Suppressor macrophage treated with lipopolysaccharide for 4 hours (primary cell): ENCODE results near the gene BACE2.

Experiments used
- DNase-seq: peaks from one replicate; pipeline ENCODE4 v3.0.0-alpha.2; 2020

BACE2 gene

DNA sequence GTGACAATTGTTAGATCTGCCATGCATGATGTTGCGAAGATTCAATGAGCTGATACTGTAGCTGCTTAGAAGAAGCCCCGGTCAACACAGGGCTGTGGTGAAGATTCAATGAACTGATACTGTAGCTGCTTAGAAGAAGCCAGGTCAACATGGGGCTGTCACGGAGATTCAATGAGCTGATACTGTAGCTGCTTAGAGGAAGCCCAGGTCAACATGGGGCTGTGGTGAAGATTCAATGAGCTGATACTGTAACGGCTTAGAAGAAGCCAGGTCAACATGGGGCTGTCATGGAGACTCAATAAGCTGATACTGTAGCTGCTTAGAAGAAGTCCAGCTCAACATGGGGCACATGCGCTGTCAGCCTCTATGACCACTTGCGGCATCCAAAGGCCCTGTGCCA lies 18.8 kb upstream of the BACE2 start:
- DNase-seq, result no peak

DNA sequence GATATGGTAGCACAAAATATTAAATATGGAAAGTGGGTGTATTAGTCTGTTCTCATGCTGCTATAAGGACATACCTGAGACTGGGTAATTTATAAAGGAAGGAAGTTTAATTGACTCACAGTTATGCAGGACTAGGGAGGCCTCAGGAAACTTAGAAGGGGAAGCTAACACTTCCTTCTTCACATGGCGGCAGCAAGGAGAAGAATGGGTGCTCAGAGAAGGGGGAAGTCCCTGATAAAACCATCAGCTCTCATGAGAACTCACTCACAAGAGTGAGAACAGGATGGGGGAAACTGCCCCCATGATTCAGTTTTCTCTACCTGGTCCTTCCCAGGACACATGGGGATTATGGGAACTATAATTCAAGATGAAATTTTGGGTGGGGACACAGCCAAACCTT lies 15.8 kb upstream of the BACE2 start:
- no peak for DNase-seq

DNA sequence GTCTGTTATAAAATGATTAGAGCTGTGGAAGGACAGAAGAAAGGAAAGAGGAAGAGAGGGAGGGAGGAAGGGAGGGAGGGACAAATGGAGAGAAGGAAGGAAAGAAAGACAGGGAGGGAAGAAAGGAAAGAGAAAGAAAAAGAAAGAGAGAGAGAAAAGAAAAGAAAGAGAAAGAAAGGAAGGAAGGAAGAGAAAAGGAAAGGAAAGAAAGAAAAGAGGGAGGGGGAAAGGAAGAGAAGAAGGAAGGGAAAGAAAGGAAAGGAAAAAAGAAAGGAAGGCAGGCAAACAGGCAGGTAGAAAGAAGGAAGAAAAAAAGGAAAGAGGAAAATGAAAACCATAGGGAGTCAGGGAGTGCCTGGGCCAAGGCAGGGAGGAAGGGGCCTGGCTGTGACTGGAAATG lies 14.5 kb upstream of the BACE2 start:
- DNase-seq, result no peak

DNA sequence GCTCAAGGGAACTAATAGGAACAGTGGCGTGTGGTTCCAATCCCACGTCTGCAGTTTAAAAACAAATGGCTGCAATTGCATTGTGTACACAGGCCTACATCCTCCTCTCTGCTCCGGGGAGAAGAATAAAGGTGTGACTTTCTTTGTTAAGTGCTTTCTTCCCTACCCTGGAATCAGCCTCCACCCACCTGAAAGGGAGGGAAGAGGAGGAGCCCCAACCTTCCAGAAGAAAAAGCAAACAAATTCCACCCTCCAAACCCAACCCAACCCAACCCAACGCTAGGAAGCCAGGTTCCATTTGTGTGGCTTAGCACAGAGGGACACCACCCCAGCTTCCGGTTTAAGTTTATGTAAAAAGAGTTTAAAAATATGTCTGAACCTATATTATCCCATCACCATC lies 11.8 kb upstream of the BACE2 start:
- no peak for DNase-seq

DNA sequence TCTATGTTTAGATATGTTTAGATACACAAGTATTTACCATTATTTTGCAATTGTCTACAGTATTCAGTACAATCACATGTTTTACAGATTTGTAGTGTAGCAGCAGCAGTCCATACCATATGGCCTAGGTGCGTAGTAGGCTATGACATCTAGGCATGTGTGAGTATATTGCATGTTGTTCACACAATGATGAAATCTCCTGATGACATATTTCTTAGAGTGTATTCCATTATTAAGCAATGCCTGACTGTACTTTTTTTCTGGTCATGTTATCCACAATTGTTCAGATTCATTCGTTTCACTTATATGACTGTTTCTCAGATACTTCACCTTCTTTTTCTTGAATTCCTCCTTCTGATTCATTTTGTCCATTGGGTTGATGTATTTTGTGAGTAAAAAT lies 9.9 kb upstream of the BACE2 start:
- DNase-seq, result peak; percentile 22

DNA sequence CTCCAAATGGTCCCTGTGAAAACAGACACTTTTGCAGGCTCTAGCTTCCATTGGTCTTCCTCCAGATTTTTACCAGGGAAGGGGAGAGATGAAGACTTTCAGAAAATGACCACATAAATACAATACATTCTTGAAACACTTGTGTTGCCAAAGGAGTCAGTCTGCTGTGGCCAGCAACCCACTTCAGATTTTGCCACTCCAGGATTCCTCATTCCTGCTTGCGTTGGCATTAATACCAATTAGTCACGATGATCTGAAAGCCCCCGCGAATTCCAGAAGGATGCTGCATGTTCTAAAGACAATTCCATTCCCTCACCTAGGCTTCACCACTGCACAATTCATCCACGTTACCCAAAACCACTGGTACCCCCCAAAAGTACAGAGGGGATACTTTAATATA lies 7.9 kb upstream of the BACE2 start:
- DNase-seq, result no peak

DNA sequence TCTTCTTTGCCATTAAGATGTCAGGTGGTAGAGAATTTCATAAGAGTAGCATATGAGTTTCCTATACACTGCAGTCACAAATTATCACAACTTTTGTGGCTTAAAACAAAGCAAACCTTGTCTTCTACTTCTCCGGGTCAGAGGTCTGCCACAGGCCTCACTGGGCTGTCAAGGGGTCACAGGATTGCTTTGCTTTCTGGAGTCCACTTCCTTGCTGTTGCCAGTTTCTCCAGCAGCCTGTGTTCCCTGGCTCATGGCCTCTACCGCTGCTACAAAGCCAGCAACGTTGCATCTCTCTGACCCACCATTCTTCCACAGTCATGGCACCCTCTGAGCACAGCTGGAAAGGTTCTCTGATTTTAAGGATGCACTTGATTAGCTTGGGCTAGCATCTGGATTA lies 6.5 kb upstream of the BACE2 start:
- no peak for DNase-seq

DNA sequence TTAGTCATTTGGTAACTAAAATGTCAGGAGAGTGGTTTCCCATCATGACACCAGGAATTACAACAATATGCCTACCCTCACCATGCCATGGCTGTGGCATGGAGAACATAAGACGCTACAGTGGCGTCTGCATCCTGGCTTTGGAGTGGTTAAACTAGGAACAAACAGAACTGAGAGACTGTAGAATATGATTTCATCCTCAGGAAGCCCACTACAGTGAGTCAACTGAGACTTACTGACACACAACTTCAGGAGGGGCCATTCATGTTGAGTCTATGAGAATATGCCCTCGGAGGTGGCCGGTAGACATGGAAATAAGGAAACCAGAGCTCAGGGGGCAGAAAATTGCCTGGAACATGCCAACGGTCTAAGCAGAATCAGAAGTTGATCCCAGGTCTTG lies 5.9 kb upstream of the BACE2 start:
- DNase-seq, result no peak

DNA sequence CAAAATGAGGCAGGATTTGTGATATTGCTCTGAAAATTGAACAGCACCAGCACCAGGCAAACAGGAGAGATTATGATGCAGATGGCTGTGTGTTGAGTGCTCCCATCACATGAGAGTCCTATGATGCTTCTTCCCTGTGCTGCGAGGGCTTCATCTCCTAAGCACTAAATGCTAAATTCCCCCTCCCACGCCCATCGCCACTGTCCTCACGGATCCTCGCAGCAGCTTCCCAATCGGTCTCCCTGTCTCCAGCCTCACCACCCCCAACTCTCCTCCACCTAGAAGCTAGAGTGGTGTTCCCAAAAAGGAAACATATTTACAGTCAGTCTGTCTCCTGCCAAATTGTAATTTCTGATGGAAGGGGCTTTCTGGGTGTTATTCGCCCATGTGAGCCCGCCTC lies 4.9 kb upstream of the BACE2 start:
- DNase-seq, result no peak

DNA sequence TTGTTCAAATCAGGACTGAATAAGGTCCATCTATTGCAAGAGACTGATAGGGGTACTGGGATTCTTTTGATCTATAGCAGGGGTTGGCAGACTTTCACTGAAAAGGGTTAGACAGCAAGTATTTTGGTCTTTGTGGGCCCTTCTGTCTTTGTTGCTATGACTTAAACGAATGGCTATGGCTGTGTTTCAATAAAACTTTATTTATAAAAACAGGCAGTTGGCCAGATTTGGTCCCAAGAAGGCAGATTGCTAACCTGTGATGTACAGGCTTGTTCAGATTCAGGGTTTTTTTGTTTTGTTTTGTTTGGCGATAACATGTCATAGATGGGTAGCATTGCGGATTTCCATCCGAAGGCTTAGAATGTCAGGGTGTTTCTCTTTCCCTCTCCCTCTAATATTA lies 3.9 kb upstream of the BACE2 start:
- DNase-seq, result no peak

DNA sequence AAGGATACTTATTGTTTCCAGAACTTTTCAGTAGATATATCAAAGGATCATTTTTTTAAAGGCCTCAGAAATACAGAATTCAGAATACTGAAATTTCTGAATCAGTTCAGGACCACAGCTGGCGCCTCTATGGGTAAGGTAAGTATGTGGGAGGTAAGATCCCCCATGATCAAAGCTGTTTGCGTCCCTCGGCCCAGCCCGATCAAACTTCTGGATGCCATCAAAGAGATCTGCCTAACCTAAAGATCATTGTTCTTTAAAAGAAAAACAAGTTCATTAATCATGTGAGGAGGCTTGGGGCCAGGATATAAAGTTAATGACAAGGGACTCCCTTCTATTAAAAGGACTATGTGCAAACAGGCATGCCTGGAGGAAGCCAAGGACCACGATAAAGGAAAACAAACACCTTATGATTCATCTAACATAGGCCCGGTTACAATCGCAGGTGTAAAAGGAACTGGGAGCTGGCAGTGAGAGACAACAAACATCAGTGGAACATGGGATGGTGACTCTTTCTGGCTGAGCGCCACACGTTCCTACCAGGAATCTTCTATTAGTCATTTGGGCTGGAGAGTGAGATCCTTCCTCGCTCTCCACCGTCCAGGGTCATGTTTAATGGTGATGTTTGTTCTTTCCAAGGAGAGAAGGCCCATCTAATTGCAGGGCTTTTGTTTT lies 2.8 kb upstream of the BACE2 start:
- DNase-seq, result no peak

DNA sequence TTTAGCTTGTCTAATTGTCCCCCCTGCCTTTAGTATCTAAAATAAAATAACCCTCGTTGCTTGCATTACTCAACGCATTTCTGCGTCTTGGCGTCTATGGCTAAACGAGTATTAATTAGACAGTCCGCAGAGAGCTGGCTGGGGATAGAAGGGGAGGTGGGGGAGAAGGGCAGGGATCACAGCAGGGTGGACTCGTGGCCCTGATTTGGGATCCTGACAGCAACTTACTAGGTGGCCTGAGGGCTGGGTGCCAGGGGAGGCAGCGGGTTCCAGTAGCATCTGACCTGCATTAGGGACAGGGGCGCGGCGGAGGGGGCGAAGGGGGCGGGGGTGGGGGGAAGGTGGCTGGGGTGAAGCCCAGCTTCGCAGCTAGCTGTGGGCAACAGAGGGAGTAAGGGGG lies 1.1 kb upstream of the BACE2 start:
- no peak for DNase-seq

DNA sequence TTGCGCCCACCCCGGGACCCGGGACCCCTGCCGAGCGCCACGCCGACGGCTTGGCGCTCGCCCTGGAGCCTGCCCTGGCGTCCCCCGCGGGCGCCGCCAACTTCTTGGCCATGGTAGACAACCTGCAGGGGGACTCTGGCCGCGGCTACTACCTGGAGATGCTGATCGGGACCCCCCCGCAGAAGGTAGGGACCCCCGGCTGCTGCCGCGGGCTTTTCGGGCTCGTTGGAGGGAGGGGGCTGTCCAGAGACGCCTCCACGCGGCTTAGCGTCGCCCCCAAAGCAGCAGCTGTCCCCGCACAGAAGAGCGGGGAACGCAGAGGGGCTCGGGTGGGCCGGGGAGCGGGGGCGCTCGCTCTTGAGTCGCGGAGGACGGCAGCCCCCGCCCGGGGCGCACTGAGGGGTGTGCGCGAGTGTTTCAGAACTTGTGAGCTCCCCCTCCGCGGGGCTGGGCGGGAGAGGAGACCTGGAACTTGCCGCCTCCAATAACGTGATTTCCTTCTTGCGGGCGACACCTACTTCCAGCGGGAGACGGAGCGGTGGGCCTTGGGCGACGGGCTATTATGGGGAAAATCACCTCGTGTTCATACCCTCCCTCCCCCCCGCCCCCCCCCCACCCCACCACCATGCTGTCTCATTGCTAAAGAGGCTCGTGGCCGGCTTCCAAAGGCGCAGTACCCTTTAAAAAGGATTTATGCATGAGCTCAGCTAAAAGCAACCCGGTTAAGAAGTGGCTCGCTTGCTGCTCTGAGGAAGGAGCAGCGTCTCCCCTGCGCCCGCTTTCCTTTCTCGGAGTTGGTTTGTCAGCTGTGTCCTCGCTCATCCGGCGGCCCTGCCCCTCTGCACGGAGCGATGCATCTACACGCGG lies 664 bp downstream of the BACE2 start:
- DNase-seq, result peak; percentile 10

DNA sequence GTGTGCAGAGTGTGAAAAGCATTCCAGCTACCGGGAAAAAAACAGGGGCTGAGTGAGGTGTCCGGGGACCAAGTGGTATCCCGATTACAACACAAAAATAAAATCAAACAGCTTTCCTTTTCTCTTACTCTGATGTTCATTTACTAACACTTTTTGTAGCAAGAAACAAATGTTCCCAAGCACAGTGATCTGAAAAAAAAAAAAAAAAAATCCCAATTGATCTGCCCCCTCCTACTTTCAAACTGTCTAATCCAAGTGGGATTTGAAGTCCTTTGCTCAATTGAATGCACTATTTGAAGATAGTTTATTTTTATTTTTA lies 1.3 kb downstream of the BACE2 start:
- DNase-seq, result no peak

DNA sequence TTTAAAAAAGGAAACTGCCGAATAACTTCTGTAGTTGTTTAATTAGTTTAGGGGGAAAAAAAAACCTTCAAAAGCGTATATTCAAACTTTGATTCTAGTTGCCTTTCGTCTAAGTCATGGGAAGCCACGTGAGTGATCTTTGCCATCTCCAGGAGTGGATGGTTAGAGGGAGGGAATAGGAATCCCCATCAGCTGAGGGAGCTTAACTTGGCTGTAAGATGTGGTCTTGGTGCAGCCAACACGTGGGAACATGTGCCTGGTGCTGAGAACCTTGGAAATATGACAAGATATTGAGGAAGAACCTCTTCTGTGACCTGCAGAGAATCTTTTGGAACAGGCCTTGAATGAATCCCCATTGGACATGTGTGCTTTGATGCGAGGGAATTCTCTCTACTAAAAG lies 1.7 kb downstream of the BACE2 start:
- DNase-seq, result no peak

DNA sequence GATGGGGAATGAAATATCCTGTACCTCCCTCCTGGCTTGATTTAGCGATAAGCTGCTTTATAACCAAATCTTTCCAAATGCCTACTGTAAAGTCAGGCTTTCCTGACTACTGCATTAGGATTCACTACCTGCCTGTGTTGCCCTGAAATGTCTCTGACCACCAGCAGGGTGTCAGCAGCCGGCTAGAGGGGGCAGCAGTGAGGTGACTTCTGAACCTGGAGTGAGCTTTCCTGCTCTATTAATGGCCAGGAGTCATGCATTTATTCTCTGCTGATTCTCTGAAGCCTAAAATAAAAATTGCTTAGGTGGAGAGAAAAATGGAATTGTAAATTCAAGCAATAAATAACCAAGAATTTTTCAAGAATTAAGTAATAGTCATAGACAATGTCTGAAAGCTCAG lies 2.5 kb downstream of the BACE2 start:
- DNase-seq, result peak; percentile 13

DNA sequence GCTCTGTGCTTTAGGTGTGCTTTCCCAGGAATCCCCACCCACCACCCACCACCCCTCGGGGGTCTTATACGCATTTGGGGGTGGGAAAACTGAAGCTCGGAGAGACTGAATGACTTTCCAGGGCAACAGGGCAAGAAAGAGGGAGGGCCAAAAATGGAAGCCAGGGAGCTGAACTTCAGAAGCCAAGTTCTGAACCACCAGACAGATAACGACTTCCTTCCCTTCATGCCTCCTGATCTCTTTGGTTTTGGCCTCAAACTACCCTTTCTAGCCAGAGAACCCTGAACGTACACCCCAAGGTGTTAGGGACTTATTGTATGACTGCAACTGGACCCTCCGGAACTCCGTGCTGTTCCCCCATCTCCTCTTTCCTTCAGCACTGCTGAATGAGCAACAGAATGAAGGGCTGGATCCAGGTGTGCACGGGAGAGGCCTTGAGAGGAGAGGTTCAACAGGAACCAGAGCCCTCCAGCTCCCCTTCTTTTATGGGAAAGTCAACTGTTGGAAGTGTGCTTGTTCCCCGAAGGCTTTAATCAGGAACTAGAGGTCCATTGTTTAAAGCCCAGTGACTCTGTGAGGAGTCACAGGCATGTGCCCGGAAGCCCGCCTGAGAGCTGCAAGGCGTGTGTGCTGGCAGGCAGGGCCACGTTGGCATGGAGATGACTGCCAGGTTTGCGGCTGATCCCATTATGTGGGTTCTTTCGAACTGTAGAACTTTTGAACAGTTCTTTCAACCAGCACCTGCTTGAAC lies 3.1 kb downstream of the BACE2 start:
- DNase-seq, result no peak

DNA sequence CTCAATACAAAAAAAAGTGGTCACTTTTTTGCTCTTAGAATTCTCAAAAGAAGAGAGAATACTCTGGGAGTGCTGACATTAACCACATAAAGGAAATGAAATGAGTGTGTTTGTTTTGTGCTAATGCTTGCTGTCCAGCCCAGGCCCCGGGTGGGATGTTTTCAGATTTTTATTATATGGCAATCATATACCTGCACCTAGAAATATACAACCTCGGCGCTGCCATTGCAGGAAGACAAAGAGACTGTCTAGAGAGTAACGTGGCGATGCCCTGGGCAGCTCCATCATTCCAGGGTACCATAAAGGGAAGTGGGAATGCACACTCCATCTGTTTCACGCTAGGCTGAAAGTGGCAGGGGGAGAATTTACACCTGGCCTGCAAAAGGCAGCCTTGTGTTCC lies 7.1 kb downstream of the BACE2 start:
- no peak for DNase-seq

DNA sequence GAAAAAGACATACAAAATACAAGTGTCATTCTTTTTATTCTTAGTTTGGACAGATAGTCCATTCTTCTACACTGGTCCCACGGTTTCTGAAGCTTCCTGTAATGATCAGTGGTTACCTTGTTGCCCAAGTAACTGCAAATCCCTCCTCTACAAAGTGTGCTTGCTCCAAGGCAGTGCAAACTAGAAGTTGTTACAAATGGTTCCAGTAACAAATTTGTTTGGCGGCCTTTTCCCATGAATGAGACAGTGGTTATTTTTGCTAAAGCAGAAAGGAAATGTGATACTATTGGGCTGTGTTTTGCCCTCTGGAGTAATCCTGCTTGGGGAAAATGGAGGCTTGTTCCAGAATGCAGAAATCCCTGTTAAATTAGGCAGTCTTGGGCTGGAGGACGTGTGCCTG lies 8.9 kb downstream of the BACE2 start:
- no peak for DNase-seq

DNA sequence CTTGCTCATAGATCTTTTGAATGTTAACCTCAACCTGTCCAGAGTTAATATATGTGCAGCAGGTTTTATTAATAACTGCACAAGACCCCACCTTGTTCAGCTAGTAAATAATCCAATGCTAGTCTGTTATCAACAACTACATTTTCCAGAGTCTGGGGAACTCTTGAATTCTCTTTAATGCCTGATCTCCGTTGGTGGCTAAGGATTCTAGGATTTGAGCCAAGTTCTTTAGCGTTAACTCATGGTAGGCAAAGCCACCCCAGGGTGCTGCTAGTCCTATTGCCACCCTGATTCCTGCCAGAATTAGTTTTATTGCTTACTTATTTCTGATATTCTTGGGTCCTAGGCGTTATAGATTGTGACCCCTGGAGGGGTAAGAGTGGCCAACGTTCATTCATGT lies 12.8 kb downstream of the BACE2 start:
- DNase-seq, result no peak

DNA sequence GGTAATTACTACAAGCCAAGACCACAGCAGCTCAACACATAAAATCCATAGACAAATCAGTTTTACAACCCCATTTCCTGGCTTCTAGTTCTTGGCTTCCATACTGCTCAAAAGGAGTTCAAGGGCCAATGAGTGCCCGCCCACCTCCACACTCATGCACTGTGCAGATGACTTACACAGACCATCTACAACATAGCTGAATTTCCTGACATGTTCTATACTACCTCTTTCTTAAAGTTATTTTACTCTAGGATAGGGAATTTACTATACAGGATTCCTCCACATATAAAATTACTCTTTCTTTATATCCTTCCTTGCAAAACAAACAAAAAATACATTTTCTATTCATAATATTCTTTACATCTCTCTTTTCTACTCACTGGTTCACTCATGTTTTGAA lies 14.6 kb downstream of the BACE2 start:
- no peak for DNase-seq

DNA sequence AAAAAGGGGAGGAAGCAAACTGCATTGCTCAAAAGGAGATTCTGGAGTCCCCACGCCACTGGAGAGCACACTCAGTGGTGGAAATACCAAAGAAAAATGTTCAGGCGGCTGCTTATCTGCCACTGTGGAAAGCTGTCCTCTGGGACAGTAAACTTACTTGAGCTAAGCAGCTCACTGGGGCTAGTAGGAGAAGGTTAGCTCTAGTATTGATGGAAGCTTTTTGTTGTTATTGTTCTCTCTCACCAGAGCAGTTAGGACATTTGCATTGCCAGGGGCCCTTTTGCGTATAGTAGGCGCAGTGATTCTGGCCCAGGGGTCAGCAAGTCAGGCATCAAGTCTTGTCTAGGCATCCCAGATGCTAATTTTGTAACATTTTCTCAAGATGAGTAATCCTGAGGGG lies 15.6 kb downstream of the BACE2 start:
- no peak for DNase-seq

DNA sequence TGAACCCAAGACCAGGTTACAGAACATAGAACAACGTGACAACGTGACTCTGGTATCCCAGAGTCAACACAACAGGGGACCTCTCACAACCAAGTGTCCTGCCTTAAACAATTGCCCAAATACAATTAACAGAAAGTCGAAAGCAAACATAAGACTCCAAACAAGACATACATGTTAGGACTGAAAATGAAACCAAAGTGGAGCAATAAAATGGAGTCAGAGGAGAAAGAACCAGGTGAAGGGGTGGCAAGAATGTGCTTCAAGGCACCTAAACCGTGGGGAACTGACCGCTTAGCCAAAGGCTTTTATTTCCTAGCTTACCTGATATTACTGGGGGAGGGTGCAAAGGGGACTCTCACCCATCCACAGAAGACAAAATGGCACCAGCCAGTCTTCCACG lies 17.8 kb downstream of the BACE2 start:
- DNase-seq, result no peak
